HPDE6-E6E7 (cell line): Measurements from ENCODE around the gene WWC1.
A peak's percentile ranks its signal among the peaks of the same experiment; 100 is the strongest.
"Not testable (repeated sequence)": the region's sequence is repeated elsewhere in the genome, so short reads cannot be mapped to it uniquely, and the experiment has no call there.

Experiments used
- DNase-seq: peaks from one replicate; pipeline ENCODE4 v3.0.0; 2011; ENCODE audit warnings: missing footprints; ENCODE audit errors: extremely low spot score

WWC1 gene

DNA sequence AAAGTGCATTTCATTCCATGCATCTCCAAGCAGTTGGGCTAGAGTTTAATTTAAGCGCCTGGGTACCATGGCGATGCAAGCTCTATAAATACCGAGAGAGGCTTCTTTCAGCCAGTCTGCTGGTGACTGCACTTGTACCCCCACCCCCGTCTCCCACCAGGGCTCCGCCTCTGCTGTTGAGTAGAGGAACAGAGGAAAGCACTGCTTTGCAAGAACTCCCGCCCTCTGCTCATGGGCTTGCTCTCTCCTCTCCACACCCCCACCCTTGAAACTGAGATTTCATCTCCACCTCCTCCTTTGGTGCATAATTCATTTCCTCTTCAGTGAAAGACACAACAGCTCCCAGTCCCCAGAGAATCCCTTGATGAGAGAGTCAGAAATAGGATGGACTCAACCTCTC is 5.1 kb upstream of the WWC1 start:
- no peak for DNase-seq

DNA sequence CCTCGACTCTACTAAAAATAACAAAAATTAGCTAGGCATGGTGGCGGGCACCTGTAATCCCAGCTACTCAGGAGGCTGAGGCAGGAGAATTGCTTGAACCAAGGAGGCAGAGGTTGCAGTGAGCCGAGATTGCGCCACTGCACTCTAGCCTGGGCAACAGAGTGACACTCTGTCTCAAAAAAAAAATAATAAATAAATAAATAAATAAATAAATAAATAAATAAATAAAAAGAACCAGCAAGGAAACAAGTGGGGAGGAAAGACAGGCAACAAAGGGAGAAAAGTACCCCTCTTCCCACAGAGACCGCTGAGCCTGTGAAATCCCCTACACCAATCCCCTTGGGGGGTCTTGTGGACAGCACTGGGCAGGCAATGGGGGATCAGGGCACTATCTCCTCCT is 4.6 kb upstream of the WWC1 start:
- DNase-seq: not testable (repeated sequence)

DNA sequence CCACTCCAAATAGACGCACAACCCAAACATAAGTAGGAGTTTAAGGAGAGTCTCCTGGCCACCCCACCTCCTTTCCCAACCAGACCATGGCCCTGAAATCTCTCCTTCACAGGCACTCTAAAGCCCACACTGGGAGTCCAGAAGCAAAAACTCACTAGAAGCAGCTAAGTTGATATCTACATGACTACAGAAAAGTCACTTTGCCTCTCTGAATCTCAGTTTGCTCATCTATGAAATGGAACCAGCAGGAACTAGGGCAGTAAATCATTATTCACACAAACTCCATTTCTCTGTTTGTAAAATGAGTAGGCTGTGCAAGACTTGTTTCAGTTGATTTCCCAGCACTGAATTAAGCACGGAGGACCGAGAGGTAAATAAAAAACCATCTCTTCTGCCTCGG is 4.1 kb upstream of the WWC1 start:
- no peak for DNase-seq

DNA sequence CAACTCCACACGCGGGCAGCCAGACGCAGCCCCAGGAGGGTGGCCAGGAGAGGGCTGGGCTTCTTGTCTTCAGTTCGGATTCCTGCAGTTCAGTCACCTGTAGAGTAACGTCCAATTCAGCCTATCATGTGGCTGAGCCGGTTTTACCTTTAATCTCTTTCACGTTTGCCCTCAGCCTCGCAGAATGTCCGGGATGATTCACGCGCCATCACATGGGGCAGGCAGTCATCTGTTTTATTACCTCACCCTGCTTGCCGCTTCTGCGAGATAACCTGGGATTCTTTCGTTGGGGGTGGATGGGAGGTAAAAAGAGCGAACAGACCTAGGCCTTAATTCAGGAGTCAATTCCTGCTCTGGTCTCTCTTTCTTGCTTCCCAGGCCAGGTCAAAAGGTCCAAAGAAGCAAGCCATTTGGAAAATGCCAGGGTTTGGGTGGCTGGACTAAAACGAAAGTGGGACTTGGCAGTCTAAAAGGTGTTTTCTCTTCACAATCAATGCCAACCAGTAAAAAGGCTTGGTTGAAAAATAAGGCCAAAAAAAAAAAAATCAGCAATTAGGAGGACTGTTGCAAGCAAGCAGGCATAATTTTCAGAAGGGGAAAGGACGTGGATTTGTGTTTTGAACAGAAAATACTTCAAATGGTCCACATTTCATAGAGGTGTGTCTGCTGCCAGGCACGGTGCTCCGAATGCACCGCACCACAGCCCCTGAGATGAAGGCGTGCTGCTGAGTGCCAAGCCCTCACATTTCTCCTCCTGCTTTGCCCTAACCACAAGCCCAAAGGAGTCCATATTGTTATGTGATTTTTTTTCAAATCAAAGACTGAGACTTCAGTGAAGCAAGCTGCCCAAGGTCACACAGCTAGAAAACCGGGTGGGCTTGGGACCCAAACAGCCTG is 2.8 kb upstream of the WWC1 start:
- peak; percentile 88 for DNase-seq

DNA sequence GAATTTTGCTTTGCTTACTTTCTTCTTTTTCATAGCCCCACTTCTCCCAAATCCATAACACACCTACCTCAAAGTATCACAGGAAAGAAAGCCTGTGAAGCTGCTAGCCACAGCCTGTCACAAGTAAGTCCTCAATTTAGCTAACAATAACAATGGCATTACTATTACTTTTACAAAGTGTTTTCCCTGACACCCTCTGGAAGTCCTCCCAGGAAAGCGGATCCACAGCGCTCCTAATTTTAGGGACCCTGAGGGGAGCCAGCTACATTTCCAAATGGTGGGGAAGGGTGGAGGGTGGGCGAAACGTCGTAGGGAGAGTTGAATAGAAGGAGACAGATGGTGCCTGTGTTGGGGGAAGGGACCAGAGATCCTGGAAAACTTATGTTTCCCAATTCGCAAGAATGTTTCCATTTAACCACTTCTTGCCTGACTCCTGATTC is 523 bp upstream of the WWC1 start:
- DNase-seq: no peak

DNA sequence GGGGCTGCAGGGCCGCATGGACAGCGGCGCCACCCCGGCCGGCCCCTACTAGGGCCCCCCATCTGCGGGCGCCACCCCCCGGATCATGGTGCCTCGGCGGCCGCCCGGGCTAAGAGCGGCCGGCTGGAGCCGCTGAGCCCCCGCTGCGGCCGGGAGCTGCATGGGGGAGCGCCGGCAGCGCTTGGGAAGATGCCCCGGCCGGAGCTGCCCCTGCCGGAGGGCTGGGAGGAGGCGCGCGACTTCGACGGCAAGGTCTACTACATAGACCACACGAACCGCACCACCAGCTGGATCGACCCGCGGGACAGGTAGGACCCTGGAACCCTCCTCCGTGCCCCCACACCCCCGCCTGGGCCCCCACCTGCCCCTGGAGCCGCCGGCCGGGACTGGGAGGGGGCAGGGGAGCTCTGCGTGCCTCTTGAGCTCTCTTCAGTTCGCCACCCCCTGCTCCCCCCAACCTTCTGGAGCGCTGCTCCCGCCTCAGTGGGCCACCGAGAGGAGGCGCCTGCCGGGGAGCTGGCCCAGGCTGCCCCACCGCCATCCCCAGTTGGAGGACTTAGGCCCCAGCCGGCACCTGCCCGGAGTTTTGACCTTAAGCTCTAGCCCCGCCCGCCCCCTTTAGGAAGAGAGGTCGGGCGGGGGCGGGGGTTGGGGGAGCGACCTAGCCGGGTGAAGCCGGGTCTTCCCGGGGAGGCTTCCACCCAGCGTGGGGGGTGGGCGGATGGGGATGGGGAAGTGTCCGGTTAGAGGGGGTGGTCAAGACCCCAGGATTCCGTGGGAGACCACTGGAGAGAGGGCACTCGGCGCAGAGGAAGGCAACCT is 730 bp downstream of the WWC1 start:
- no peak for DNase-seq

DNA sequence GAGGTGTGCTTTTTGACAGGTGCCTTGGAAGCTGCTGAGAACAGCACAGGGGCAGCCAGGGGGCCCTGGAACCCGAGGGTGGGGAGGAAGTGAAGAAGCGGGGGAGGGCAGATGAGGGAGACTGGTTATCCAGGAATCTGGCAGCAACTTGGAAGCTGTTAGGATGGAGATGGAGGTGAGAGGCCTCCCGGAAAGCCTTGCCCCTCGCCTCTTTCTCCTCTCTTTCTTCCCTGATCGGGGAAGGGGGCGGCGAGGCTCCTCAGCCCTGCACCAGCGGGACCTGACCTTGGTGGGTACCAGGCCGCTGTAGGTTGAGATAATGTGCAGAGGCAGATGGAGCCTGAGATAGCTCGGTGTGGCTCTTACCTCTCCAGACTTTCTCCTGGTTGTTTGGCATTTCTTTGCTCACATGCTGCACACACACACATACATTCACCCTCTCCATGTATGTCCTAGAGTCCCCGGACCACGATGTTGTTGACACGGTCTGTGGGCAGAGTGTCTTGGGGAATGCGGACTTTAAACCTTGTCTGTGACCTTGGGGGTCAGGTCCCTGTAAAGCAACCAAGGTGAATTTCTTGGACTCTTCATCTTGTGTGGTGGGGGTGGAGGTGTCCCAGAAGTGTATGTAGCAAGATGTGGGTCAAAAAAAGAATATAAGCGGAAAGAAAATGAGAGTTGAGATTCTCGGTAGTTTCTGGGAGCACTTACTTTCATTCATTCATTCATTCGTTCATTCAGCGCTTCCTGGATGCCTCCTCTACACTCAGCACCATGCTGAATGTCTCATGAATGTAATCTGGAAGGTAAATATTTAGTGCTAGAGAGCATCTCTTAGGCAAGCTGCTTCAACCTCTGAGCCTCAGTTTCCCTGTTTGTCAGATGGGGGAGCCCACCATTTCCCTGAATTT is 1.6 kb downstream of the WWC1 start:
- no peak for DNase-seq

DNA sequence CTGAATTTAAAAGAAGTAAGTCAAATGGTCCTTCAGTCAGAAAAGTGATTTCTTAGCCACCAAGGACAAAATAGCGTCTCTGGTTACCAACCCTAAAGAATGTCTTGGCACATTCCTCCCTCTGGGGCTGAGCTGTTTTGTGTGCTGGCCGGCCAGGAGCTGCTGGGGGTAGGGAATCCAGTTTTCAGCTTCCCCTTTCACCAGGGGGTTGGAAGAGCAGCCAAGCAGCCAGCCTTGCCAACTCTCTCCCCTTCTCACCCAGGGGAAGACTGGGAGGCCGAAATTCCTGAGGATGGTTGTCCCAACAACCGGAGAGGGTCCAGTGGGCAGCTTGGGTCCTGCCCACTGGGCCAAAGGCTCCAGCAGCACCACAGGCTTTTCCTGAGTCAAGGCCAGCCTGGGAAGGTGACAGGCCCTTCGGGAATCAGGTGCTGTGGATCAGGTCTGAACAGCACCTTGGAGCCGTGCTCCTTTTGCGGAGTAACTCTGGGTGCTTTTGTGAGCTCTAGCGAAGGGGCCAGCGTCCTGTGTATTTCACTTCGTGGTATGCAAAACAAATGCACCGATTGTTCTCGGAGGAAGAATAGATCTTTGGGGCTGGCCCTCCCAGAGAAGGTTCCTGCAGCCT is 4.2 kb downstream of the WWC1 start:
- no peak for DNase-seq

DNA sequence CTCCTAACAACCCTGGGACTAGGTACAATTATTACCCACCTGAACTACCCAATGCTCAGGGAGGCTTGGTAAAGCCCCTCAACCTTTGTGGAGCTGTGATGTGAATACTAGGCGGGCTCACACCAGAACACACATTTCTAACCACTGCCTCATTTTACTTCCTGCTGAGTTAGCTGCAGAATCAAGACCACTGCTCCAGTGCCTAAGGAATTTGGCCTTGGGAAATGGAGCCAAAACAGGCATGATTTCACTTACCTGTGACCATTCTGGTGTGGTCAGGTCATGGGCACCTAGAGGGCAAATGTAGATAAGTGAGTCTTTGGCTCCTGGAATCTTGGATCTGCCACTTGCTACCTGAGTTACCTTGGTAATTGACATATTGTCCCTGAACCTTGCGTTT is 5.2 kb downstream of the WWC1 start:
- no peak for DNase-seq

DNA sequence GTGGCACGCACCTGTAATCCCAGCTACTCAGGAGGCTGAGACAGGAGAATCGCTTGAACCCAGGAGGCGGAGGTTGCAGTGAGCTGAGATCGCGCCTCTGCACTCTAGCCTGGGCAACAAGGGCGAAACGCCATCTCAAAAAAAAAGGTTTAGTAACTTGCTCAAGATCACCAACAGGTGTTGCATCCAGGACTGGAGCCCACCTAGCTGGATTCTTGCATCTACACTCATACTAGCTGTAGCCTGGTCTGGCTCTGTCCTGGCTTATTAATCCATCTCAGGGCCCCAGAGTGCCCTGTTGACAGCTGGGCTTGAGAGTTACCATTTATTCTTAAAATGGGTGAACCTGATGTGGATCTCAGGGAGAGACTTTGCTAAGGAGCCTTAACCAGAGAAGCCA is 7.5 kb downstream of the WWC1 start:
- DNase-seq: no peak

DNA sequence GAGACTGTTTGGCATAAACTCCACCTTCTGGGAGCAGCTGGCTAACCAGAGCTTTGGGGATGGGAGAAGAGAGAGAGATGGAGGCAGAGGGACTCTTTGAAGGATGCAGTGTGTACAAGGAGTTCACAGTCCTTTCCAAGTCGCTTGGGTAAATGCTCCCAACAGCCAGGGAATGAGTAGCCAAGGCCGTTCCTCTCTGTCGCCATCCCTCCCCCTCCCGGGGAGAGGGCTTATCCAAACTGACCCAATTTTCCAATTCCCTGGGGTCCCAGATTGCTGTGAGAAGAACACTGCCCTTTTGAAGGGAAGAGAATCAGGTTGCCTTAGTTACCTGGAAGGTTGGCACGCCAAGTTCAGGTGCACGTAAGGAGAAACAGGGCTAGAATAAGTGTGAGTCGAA is 7.9 kb downstream of the WWC1 start:
- no peak for DNase-seq

DNA sequence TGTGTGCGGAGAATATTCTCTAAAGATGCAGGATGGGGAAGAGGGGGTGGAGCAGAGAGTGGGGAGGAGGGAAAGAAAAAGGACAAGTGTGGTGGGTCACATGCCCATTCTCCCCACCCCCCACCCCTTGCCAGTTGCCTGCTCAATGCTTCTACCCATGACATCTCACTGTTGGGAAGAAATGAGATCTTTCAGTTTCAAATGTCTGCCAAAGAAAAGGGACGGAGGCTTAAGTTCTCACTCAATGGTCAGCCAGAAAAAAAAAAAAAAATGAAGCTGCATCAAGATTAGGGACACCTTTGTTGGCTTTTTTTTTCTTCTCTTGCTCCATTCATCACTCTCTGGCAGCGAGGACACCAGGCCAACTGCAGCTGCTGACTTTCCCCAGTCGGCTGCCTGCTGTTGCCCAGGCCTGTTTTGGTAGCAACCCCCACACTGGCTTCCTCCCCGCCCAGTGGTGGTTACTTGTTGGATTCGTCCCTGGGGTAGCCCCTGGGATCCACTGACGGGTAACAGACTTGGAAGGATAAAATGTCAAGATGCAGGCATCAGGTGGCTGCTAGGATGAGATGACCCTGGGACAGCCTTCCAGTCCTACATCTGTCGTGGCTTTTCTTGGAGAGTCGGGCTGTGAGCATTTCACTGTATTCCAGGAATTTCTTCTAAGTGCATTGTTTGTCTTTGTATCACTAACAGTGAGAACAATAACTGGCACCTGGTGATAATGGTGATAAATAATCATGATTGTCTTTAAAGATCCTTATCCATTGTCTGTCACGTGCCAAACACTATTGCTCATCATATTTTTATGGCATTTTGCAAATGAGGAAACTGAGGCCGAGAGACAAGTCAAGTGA is 9.1 kb downstream of the WWC1 start:
- no peak for DNase-seq

DNA sequence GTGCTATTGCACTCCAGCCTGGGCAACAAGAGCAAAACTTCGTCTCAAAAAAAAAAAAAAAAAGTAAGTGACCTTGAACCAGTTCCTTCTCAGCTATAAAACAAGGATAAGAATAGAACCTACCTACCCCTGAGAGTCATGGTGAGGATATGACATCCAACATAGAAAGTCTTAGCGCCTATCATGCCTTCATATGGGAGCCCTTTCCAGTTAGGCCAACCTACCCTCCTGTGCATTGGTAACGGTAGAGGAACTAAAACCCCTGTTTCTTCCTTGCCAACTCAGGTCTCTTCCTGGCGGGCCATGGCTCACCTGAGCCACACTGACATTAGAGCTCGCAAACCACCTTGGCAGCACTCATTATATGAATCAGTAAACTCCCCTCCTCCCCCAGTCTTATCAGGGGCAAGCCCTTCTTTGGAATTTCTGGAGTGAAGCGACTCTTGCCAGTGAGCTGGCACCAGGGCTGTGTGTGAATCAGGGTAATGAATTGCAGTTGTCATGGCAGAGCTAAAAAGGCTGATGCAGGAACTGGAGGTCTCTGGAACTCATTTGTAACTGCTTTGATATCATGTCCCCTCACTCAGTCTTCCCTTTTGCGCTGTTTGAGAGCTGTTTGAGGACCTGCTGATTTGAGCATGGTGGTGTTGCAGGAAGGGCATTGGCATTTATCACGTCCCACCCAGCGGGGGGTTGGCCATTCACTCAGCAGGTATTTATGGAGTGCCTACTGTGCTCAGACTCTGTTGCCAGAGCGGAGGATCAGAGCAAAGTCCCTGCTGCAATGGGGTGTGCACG is 10.3 kb downstream of the WWC1 start:
- peak; percentile 84 for DNase-seq

DNA sequence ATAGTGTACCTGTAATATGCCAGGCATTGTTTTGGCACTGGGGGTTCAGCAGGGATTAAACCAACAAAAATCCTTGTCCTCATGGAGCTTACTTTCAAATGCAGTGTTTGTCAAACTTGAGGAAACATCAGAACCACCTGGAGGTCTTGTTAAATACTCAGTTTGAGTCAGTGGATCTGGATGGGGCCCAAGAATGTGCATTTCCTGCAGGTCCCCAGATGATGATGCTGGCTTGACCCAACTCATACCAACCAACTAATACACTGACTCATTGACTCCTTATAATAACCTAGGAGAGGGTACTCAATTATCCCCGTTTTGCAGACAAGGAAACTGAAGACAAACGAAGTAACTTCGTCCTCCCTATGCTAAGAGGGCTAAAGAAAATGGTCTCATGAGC is 11.3 kb downstream of the WWC1 start:
- no peak for DNase-seq

DNA sequence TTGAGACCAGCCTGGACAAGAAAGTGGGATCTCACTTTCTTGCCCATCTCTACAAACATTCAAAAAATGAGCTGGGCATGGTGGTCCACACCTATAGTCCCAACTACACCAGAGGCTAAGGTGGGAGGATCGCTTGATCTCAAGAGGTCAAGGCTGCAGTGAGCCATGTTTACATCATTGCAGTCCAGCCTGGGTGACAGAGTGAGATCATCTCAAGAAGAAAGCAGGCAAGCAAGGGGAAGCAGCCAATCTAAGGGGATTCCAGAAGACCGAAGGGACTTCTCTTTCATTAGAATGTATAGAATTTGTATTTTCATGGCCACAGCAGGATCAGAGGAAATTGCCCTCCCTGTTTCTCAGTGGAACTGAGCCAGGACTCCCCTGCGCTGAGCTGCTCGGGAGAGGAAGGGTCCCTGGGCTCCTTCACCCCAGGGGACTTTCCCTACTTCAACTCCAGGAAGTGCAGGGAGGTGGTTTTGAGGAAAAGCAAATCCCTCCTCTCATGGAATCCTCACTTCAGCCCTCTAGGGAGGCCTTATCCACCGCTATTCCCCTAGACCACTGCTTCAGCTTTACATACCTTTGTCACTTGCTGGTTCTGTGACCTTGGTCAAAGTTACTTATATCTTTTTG is 12.1 kb downstream of the WWC1 start:
- DNase-seq: no peak

DNA sequence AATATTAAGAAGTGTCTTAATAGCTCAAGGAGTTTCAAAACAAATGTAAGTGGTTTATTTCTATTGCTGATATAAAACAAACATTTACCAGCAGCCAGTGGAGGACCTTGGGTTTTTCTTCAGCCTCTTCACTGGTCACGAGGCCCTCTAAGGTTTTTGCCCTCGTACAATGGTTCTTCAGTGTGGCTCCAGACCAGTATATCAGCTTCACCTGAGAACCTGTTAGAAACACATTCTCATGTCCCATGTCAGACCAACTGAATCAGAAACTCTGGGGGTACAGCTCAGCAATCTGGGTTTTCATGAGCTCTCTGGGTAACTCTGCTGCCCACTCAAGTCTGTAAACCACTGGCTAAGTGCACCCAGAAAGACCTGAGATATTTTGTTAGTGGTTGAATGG is 12.9 kb downstream of the WWC1 start:
- DNase-seq: no peak

DNA sequence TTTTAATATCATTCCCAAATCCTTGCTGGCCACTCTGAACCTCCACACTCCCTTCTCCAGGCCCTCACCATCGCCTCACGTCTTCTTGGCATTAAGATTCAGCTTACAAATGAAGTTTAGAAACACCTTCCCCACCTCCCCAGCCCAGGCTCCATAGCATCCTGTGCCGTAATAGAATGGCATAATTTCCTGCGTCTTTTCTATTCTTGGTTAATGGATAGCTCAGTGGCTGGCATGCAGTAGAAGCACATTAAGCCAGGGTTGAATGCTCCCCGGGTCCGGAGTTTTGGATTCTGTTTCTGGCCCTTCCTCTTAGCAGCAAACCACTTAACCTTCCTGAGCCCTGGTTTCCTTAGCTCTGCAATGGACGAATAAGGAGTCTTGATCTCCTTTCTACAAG is 13.8 kb downstream of the WWC1 start:
- no peak for DNase-seq

DNA sequence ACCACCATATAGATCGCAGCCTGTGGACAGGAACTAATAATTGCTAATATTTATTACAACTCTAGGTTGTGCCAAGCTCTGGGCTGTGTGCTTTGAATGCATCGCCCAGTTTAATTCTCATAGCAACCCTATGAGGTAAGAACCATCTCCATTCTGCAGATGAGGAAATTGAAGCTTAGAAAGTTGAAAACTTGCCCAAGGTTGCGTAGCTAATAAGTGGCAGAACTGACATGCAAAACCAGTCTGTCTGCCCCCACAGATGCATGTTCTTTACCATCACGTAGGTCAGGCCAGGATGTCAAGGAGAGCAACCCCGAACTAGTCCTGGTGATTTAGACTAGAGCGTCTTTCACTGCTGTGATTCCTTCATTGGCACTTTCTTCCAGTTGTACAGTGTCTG is 15.6 kb downstream of the WWC1 start:
- DNase-seq: no peak

DNA sequence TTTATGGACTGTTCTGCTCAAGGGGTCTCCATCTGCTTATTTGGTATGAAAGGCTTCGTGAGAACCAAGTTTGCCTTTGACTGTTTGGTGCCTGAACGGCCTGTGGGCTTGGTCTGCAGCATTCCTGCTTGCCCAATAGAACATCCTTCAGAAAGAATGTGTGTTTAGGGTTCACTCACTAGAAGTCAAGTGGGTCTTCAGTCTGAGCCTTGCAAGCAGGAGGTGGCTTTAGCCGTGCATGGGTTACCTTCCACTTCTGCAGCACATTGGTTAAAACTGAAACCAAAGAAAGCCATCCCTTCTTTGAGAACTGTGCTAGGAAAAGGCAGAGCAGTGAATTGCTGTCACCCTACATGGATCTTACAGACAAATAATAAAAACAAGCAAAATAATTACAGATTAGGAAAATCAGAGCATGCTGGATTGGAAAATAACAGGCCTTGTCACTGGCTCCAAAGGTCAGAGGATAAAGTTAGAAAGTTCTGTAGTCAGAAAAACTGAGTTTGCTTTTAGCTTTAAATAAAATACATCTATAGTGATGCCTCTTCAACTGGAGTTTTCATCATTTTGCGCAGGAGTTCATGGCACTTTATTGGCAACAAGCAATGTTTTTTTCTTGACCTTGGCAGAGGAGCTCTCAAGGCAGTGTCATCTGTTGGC is 16.6 kb downstream of the WWC1 start:
- DNase-seq: no peak
